H1 (cell line): Measurements from ENCODE around the gene RHBDF2. TPM values are rescaled to one million over a fixed set of nuclear protein-coding genes. Genes with fewer than 3 reads are reported as not detected.

Experiments
- CTCF ChIA-PET: fragments of 300-600 bp; sonication (Branson Sonifier 250); formaldehyde crosslinking; loops from one replicate; lab custom pipeline; 2021; ENCODE audit not compliant: partially characterized antibody; lab: Charles Lee
- POLR2A ChIA-PET: fragments of 300-600 bp; sonication (Branson Sonifier 250); formaldehyde crosslinking; loops from one replicate; lab custom pipeline; 2021; ENCODE audit warnings: inconsistent platforms; ENCODE audit not compliant: partially characterized antibody; lab: Charles Lee
- DNase-seq, 2 experiments: peaks; one replicate each; pipeline versions ENCODE4 v3.0.0 to v3.0.0-alpha.2; 2010 to 2022; ENCODE audit warnings: low spot score in 2 of 2, low read depth in 1 of 2, mixed read lengths in 1 of 2
- FAIRE-seq: peaks from 2 replicates; lab custom pipeline; 2011; peaks lifted over from hg19 to GRCh38; lab: Jason Lieb, UNC
- H2AFZ ChIP-seq: 2 replicates; pipeline ENCODE4 v1.8.1; 2012; ENCODE audit warnings: low read length, inconsistent platforms
- H2AK5ac ChIP-seq: 2 replicates; pipeline ENCODE4 v1.6.1; 2013; ENCODE audit warnings: low read depth, low read length
- H2BK120ac ChIP-seq: replicated peaks from 2 replicates; pipeline ENCODE3; 2013; ENCODE audit warnings: low read depth, low read length, inconsistent platforms
- H2BK12ac ChIP-seq: 2 replicates; pipeline ENCODE4 v1.6.1; 2013; ENCODE audit warnings: low read depth, low read length
- H2BK15ac ChIP-seq: 2 replicates; pipeline ENCODE4 v1.6.1; 2013; ENCODE audit warnings: low read length
- H2BK20ac ChIP-seq: 2 replicates; pipeline ENCODE4 v1.6.1; 2013; ENCODE audit warnings: low read length
- H2BK5ac ChIP-seq: 2 replicates; pipeline ENCODE4 v1.6.1; 2013; ENCODE audit warnings: low read depth, low read length
- H3K14ac ChIP-seq: 2 replicates; pipeline ENCODE4 v1.6.1; 2013; ENCODE audit warnings: inconsistent platforms; ENCODE audit not compliant: insufficient read length
- H3K18ac ChIP-seq: 2 replicates; pipeline ENCODE4 v1.6.1; 2013; ENCODE audit warnings: low read length; ENCODE audit errors: extremely low read depth
- H3K23ac ChIP-seq: 2 replicates; pipeline ENCODE4 v1.6.1; 2013; ENCODE audit warnings: inconsistent platforms; ENCODE audit not compliant: insufficient read length
- H3K23me2 ChIP-seq: 2 replicates; pipeline ENCODE4 v1.6.1; 2013; ENCODE audit warnings: low read depth, low read length
- H3K27ac ChIP-seq: 2 replicates; pipeline ENCODE4 v1.6.1; 2011; ENCODE audit warnings: low read depth, low read length, inconsistent platforms
- H3K27me3 ChIP-seq, 4 experiments: replicated peaks in 1 of 4; 1 replicate in 1 of 4; 2 replicates in 3 of 4; pipeline versions ENCODE4 v1.6.1 to v1.8.1; 2011 to 2013; ENCODE audit warnings: low read length in 3 of 4, mild to moderate bottlenecking in 3 of 4, inconsistent platforms in 2 of 4, mixed read lengths in 2 of 4, moderate library complexity in 1 of 4; ENCODE audit not compliant: control insufficient read depth in 3 of 4, insufficient read depth in 3 of 4; ENCODE audit errors: extremely low read depth in 1 of 4
- H3K36me3 ChIP-seq, 4 experiments: 2 replicates each; pipeline versions ENCODE4 v1.6.1 to v1.8.1; 2011 to 2013; ENCODE audit warnings: mild to moderate bottlenecking in 4 of 4, low read length in 3 of 4, moderate library complexity in 2 of 4, control low read depth in 1 of 4, inconsistent platforms in 1 of 4; ENCODE audit not compliant: insufficient read depth in 4 of 4, control insufficient read depth in 2 of 4
- H3K4ac ChIP-seq: replicated peaks from 2 replicates; pipeline ENCODE3; 2013; ENCODE audit warnings: low read length, low read depth, mixed read lengths, inconsistent platforms; ENCODE audit not compliant: insufficient read length
- H3K4me1 ChIP-seq, 4 experiments: replicated peaks in 1 of 4; 1 replicate in 1 of 4; 2 replicates in 3 of 4; pipeline versions ENCODE4 v1.6.1 to v1.8.1; 2011 to 2013; ENCODE audit warnings: low read length in 3 of 4, inconsistent platforms in 2 of 4, mixed read lengths in 1 of 4; ENCODE audit not compliant: insufficient read depth in 4 of 4, control insufficient read depth in 3 of 4
- H3K4me2 ChIP-seq, 2 experiments: 2 replicates each; pipeline versions ENCODE4 v1.6.1 to v1.8.1; 2011 to 2013; ENCODE audit warnings: low read depth in 2 of 2, low read length in 2 of 2, control low read depth in 1 of 2, inconsistent platforms in 1 of 2, mild to moderate bottlenecking in 1 of 2; ENCODE audit not compliant: insufficient read depth in 1 of 2
- H3K4me3 ChIP-seq, 4 experiments: fragments of 200-600, 300-600 bp in 1 of 4; sonication (generic), shearing (Covaris generic), sonication (Bioruptor Twin) in 1 of 4; 2 replicates each; pipeline versions ENCODE4 v1.5.1 to v1.8.1; 2011 to 2016; ENCODE audit warnings: low read length in 4 of 4, low read depth in 3 of 4, control low read depth in 2 of 4, inconsistent platforms in 2 of 4, mild to moderate bottlenecking in 2 of 4, mixed read lengths in 1 of 4, moderate library complexity in 1 of 4; ENCODE audit not compliant: insufficient read depth in 2 of 4; ENCODE audit errors: extremely low read depth in 1 of 4
- H3K56ac ChIP-seq: replicated peaks from 2 replicates; pipeline ENCODE3; 2013; ENCODE audit warnings: low read depth, mild to moderate bottlenecking, mixed read lengths, low read length, inconsistent platforms; ENCODE audit not compliant: insufficient read length
- H3K79me1 ChIP-seq: 2 replicates; pipeline ENCODE4 v1.6.1; 2013; ENCODE audit warnings: low read depth, low read length, control low read depth
- H3K79me2 ChIP-seq, 2 experiments: 2 replicates each; pipeline versions ENCODE4 v1.6.1 to v1.8.1; 2012 to 2013; ENCODE audit warnings: low read length in 2 of 2, mild to moderate bottlenecking in 2 of 2, inconsistent platforms in 1 of 2; ENCODE audit not compliant: insufficient read depth in 2 of 2, control insufficient read depth in 1 of 2
- H3K9ac ChIP-seq, 4 experiments: replicated peaks in 1 of 4; 1 replicate in 1 of 4; 2 replicates in 3 of 4; pipeline versions ENCODE4 v1.6.1 to v1.8.1; 2011 to 2013; ENCODE audit warnings: low read depth in 3 of 4, low read length in 3 of 4, control low read depth in 2 of 4, mild to moderate bottlenecking in 2 of 4, moderate library complexity in 2 of 4, inconsistent platforms in 1 of 4; ENCODE audit errors: extremely low read depth in 1 of 4
- H3K9me3 ChIP-seq, 2 experiments: 2 replicates each; pipeline versions ENCODE4 v1.6.1 to v1.8.1; 2012 to 2013; ENCODE audit warnings: mild to moderate bottlenecking in 2 of 2, moderate library complexity in 2 of 2, control low read depth in 1 of 2, inconsistent platforms in 1 of 2, low read depth in 1 of 2, low read length in 1 of 2, mixed read lengths in 1 of 2; ENCODE audit not compliant: insufficient read depth in 2 of 2
- H4K20me1 ChIP-seq, 2 experiments: replicated peaks in 1 of 2; 2 replicates each; pipeline versions ENCODE3 to v1.8.1; 2011 to 2013; ENCODE audit warnings: inconsistent platforms in 2 of 2, low read length in 2 of 2, mild to moderate bottlenecking in 1 of 2; ENCODE audit not compliant: insufficient read depth in 2 of 2, control insufficient read depth in 1 of 2
- H4K5ac ChIP-seq: 2 replicates; pipeline ENCODE4 v1.6.1; 2013; ENCODE audit warnings: low read length, low read depth, mixed read lengths, inconsistent platforms; ENCODE audit not compliant: insufficient read length
- H4K8ac ChIP-seq: 2 replicates; pipeline ENCODE4 v1.8.0; 2013; ENCODE audit warnings: mild to moderate bottlenecking, moderate library complexity, low read length, inconsistent platforms; ENCODE audit not compliant: insufficient read depth; ENCODE audit errors: extremely low read depth
- H4K91ac ChIP-seq: replicated peaks from 2 replicates; pipeline ENCODE3; 2013; ENCODE audit warnings: low read length, mixed read lengths, inconsistent platforms; ENCODE audit not compliant: insufficient read length
- CBX5 ChIP-seq: fragments of 300-800, 300-1000 bp; sonication (generic); IDR thresholded peaks from 2 replicates; pipeline ENCODE4 v1.7.1; 2016; ENCODE audit warnings: antibody characterized with exemption, low read length, low read depth
- RAD21 ChIP-seq, 2 experiments: IDR thresholded peaks in 1 of 2; conservative IDR thresholded peaks in 1 of 2; 2 replicates each; pipeline ENCODE4 v1.6.1; 2011; ENCODE audit warnings: low read depth in 2 of 2, low read length in 2 of 2, improper control_type of control experiment in 1 of 2, inconsistent platforms in 1 of 2, mild to moderate bottlenecking in 1 of 2, moderate library complexity in 1 of 2
- SIN3A ChIP-seq, 2 experiments: IDR thresholded peaks in 1 of 2; conservative IDR thresholded peaks in 1 of 2; 2 replicates each; pipeline ENCODE4 v1.6.1; 2011 to 2012; ENCODE audit warnings: low read length in 2 of 2, improper control_type of control experiment in 1 of 2, low read depth in 1 of 2, mild to moderate bottlenecking in 1 of 2
- TBP ChIP-seq: IDR thresholded peaks from 2 replicates; pipeline ENCODE4 v1.6.1; 2011; ENCODE audit warnings: low read depth, low read length, improper control_type of control experiment
- TCF12 ChIP-seq: IDR thresholded peaks from 2 replicates; pipeline ENCODE4 v1.6.1; 2011; ENCODE audit warnings: low read depth, mild to moderate bottlenecking, low read length
- WGBS, 2 experiments: shearing (Covaris generic) in 1 of 2; methylation state at CpG; one replicate each; pipeline versions ENCODE4 v1.1.6 to v1.1.7; 2013 to 2015; ENCODE audit warnings: low lambda C conversion rate in 2 of 2, mixed read lengths in 2 of 2, inconsistent platforms in 1 of 2, low coverage in 1 of 2, missing lambda C conversion rate in 1 of 2; ENCODE audit not compliant: insufficient replicate concordance in 2 of 2, insufficient coverage in 1 of 2, insufficient read length in 1 of 2; ENCODE audit errors: extremely low coverage in 1 of 2, missing lambda C conversion rate in 1 of 2; 5-methylcytosine and 5-hydroxymethylcytosine counted together
- polyA plus RNA-seq, 7 experiments: library from polyadenylated mRNA; depleted of rRNA in 3 of 7; stranded (reverse) in 5 of 7; unstranded in 2 of 7; fragments of >200 nt in 5 of 7; fragments of 200-250 nt in 2 of 7; gene quantifications; 1 replicate in 5 of 7; 2 replicates in 1 of 7; 4 replicates in 1 of 7; pipeline versions ENCODE4 v1.2.1 to v1.2.3, GENCODE V29; 2011 to 2013; ENCODE audit warnings: missing spikeins in 2 of 7, mixed read lengths in 2 of 7
- total RNA-seq: library from RNA; stranded (reverse); fragmentation: NEBNext Ultra II Directional; extraction: Animal tissue kit (Norgen Biotek cat#: 25700); gene quantifications from 2 replicates; pipeline ENCODE4 v1.2.1, GENCODE V29; 2021
- TF ChIP-seq, protein P1 (sequence below), 3 experiments: IDR thresholded peaks; 1 replicate in 2 of 3; 2 replicates in 1 of 3; pipeline versions ENCODE4 v1.5.1 to v1.6.1; 2011; ENCODE audit warnings: low read length in 3 of 3, mild to moderate bottlenecking in 3 of 3, inconsistent platforms in 2 of 3, low read depth in 1 of 3, moderate library complexity in 1 of 3; ENCODE audit not compliant: insufficient read depth in 1 of 3; ENCODE audit errors: control extremely low read depth in 1 of 3

RHBDF2 gene
- total and polyA plus RNA-seq, 2 of the 8 experiments (the other 6 are each of a cell fraction or from before 2014, with no cell fraction given) = 21.2 to 25.9 TPM

DNA sequence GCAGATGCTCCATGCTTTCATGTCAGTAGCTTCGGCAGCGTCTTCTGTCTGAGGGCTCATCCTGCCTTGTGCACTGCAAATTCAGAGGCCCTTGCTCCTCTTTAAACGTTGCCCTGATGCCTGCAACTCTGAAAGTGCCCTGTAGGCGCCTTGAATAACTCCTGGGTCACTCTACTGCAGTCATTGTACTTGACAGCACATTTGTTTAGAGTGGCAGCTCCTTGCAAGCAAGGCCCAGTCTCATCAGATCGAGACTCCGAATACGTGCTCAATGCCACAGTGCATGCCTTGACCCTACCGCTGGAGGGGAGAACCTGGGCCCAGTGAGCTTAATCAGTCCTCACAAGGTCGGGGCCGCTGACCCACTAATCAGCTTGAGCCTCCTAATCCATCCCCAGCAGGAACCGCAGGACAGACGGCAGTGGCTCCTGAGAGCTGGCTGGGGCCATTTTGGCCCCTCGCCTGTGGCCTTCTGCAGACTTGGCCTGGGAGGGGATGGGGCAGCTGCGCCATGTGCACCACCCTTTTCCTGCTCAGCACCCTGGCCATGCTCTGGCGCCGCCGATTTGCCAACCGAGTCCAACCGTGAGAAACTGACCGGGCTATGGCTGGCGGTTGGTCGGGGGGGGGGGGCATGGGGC, 38.5 kb upstream of the RHBDF2 start, which contains the start of gene PRCD:
Gene PRCD (plus strand): TSS at position 414 of the 641 bp plus-strand sequence. CDS start 98 bp downstream, at position 512.
- Histone ChIP-seq H3K27me3 (peaks cover 8 to 46% (median 37%) of the 10 kb centered on the region in 4 experiments), H3K56ac (no peak within 1 kb of the TSS), H3K4me1 (peaks cover 0 to 27% (median 16%) of the 10 kb centered on the region in 4 experiments; a peak in 6 of 7 replicates), H3K14ac (no peak within 1 kb of the TSS), H2BK5ac (peak within 1 kb of the TSS; percentile 74; the same call in 1 of the 2 replicates), H4K20me1 (no peaks in the 10 kb centered on the region), H4K8ac (no peak within 1 kb of the TSS; the same call in 1 of the 2 replicates), H2BK15ac (peak within 1 kb of the TSS; percentile 76; the same call in 1 of the 2 replicates), H3K23ac (no peak within 1 kb of the TSS), H3K4me3 (peak within 1 kb of the TSS; percentile 12 to 67 (median 32); a peak in 7 of 8 replicates), H3K79me2 (no peaks in the 10 kb centered on the region), H2BK120ac (peak within 1 kb of the TSS; percentile 44), H3K23me2 (peaks cover 11% of the 10 kb centered on the region), H3K4me2 (peak within 1 kb of the TSS; percentile 76 to 83), H3K27ac (no peak within 1 kb of the TSS), H3K18ac (peak within 1 kb of the TSS; percentile 11), H4K91ac (peak within 1 kb of the TSS; percentile 45), H3K79me1 (no peaks in the 10 kb centered on the region), H3K36me3 (no peaks in the 10 kb centered on the region), H2AFZ (peak within 1 kb of the TSS; percentile 65), H4K5ac (peak within 1 kb of the TSS; percentile 47), H2AK5ac (no peak within 1 kb of the TSS; the same call in 1 of the 2 replicates), H3K9me3 (no peaks in the 10 kb centered on the region), H3K4ac (peak within 1 kb of the TSS; percentile 65), H3K9ac (no peak within 1 kb of the TSS; a peak in 2 of 7 replicates), H2BK12ac (peak within 1 kb of the TSS; percentile 89; the same call in 1 of the 2 replicates), H2BK20ac (peak within 1 kb of the TSS; percentile 64; the same call in 1 of the 2 replicates)
- CTCF ChIA-PET = interaction anchor here (0.6 to 15.6 kb wide), 16 partner anchors 11 to 344 kb away, joined by 3 to 260 read pairs (median 5); no protein-coding TSS in a partner anchor
- FAIRE-seq = no peak
- TF ChIP-seq TCF12 (no peak), TBP (no peak), SIN3A (conservative IDR thresholded peaks at IDR 0.05 in 1 of 2, IDR thresholded peaks at IDR 0.05 in 1 of 2; ENCODE audit: low read depth in 1 of 2, low read length in 2 of 2) (no peak), CBX5 (no peak), RAD21 (IDR thresholded peaks at IDR 0.05 in 1 of 2, conservative IDR thresholded peaks at IDR 0.05 in 1 of 2; ENCODE audit: low read depth in 2 of 2, low read length in 2 of 2) (no peak)
- TF ChIP-seq, protein P1, sequence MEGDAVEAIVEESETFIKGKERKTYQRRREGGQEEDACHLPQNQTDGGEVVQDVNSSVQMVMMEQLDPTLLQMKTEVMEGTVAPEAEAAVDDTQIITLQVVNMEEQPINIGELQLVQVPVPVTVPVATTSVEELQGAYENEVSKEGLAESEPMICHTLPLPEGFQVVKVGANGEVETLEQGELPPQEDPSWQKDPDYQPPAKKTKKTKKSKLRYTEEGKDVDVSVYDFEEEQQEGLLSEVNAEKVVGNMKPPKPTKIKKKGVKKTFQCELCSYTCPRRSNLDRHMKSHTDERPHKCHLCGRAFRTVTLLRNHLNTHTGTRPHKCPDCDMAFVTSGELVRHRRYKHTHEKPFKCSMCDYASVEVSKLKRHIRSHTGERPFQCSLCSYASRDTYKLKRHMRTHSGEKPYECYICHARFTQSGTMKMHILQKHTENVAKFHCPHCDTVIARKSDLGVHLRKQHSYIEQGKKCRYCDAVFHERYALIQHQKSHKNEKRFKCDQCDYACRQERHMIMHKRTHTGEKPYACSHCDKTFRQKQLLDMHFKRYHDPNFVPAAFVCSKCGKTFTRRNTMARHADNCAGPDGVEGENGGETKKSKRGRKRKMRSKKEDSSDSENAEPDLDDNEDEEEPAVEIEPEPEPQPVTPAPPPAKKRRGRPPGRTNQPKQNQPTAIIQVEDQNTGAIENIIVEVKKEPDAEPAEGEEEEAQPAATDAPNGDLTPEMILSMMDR (IDR thresholded peaks at IDR 0.05; ENCODE audit: control extremely low read depth in 1 of 3, insufficient read depth in 1 of 3, low read depth in 1 of 3, low read length in 3 of 3) = peak in 1 of 3 experiments; percentile 45; a peak in 1 of 4 replicates
- no peak for DNase-seq
- POLR2A ChIA-PET = interaction anchor here (0.7 to 4.0 kb wide), 8 partner anchors 10 to 192 kb away, joined by 3 to 38 read pairs (median 6); partner anchors contain the start of gene RHBDF2
- 81% methylated on average over 18 of the region's 22 CpGs; no CpG with 5 or more reads in 1 of the 2 experiments for WGBS, 2 experiments
